GM18498 (cell line): Measurements from ENCODE around the gene SPRR5.

ENCODE experiments used
- ATAC-seq: cut with Tn5 transposase; IDR thresholded peaks from one replicate; pipeline ENCODE4 v1.9.1; 2021; ENCODE audit warnings: mild to moderate bottlenecking, moderate library complexity; ENCODE audit not compliant: unreplicated experiment

SPRR5 gene

GRCh38 chr1:152946651-152947256, at the start of gene SPRR5:
TSS of gene SPRR5 (plus strand) at chr1:152947206. CDS start at chr1:152948555, 1,349 bp downstream.
- no peak for ATAC-seq

- no peak for ATAC-seq
Measured at GRCh38 chr1:152899027-152899426, 48.0 kb upstream of the SPRR5 start.

GRCh38 chr1:152899883-152900282, 47.1 kb upstream of the SPRR5 start:
- no peak for ATAC-seq

- ATAC-seq: no peak
Measured at GRCh38 chr1:152901631-152902030, 45.4 kb upstream of the SPRR5 start.

GRCh38 chr1:152902636-152903035, 44.4 kb upstream of the SPRR5 start:
- no peak for ATAC-seq

- ATAC-seq: no peak
Measured at GRCh38 chr1:152904688-152905440, 42.1 kb upstream of the SPRR5 start.

GRCh38 chr1:152906023-152906565, 40.9 kb upstream of the SPRR5 start:
- ATAC-seq: no peak

GRCh38 chr1:152907686-152908601, 39.1 kb upstream of the SPRR5 start, which contains the start of gene IVL:
TSS of gene IVL (plus strand) at chr1:152908546. CDS start at chr1:152909798, 1,252 bp downstream.
- no peak for ATAC-seq

- no peak for ATAC-seq
Measured at GRCh38 chr1:152909206-152909605, 37.8 kb upstream of the SPRR5 start.

- ATAC-seq: no peak
Measured at GRCh38 chr1:152912471-152912870, 34.5 kb upstream of the SPRR5 start.

GRCh38 chr1:152912900-152913299, 34.1 kb upstream of the SPRR5 start:
- no peak for ATAC-seq

GRCh38 chr1:152917794-152918193, 29.2 kb upstream of the SPRR5 start:
- no peak for ATAC-seq

GRCh38 chr1:152919071-152919470, 27.9 kb upstream of the SPRR5 start:
- no peak for ATAC-seq

- ATAC-seq: no peak
Measured at GRCh38 chr1:152924191-152924590, 22.8 kb upstream of the SPRR5 start.

GRCh38 chr1:152926091-152926490, 20.9 kb upstream of the SPRR5 start:
- peak; percentile 69 for ATAC-seq

GRCh38 chr1:152928671-152929070, 18.3 kb upstream of the SPRR5 start:
- no peak for ATAC-seq

GRCh38 chr1:152932170-152932811, 14.7 kb upstream of the SPRR5 start:
- no peak for ATAC-seq

GRCh38 chr1:152933196-152933595, 13.8 kb upstream of the SPRR5 start:
- no peak for ATAC-seq

GRCh38 chr1:152940614-152941013, 6.4 kb upstream of the SPRR5 start:
- no peak for ATAC-seq

- ATAC-seq: no peak
Measured at GRCh38 chr1:152941037-152941711, 5.8 kb upstream of the SPRR5 start.
